SK-N-SH (cell line): Measurements from ENCODE around the gene CCNK. TPM values are rescaled to one million over a fixed set of nuclear protein-coding genes. Genes with fewer than 3 reads are reported as not detected.

Source experiments
- CTCF ChIA-PET: fragments of 300-600, 350-600 bp; formaldehyde crosslinking; extraction: SDS; loops from one replicate; lab custom pipeline; 2021; lab: Yijun Ruan, JAX
- POLR2A ChIA-PET: fragments of 350-600 bp; sonication (Branson Sonifier 250); formaldehyde crosslinking; extraction: SDS; loops from one replicate; lab custom pipeline; 2020; ENCODE audit warnings: antibody characterized with exemption, inconsistent platforms; lab: Yijun Ruan, JAX
- DNase-seq: peaks from one replicate; pipeline ENCODE4 v3.0.0; 2012
- H2AFZ ChIP-seq: fragments of 200-600 bp; sonication (generic); 2 replicates; pipeline ENCODE4 v1.8.1; 2016; ENCODE audit warnings: antibody characterized with exemption, mild to moderate bottlenecking, low read depth
- H3F3A ChIP-seq: fragments of 200-600 bp; sonication (generic); replicated peaks from 2 replicates; pipeline ENCODE3; 2016; ENCODE audit warnings: antibody characterized with exemption, mild to moderate bottlenecking; ENCODE audit not compliant: insufficient read depth
- H3K27ac ChIP-seq, 2 experiments: fragments of 200-500 bp in 1 of 2; fragments of 200-600 bp in 1 of 2; sonication (Bioruptor generic) in 1 of 2; sonication (generic), shearing (Covaris generic) in 1 of 2; 2 replicates each; pipeline versions ENCODE4 v1.5.1 to v1.6.1; 2014 to 2016; ENCODE audit warnings: low read depth in 2 of 2, inconsistent platforms in 1 of 2, low read length in 1 of 2, mild to moderate bottlenecking in 1 of 2, mixed read lengths in 1 of 2
- H3K27me3 ChIP-seq: fragments of 200-600 bp; sonication (generic), shearing (Covaris generic); 2 replicates; pipeline ENCODE4 v1.6.1; 2016; ENCODE audit warnings: mixed run types; ENCODE audit not compliant: insufficient read depth
- H3K36me3 ChIP-seq, 2 experiments: fragments of 200-500 bp in 1 of 2; fragments of 200-600 bp in 1 of 2; sonication (Bioruptor generic) in 1 of 2; sonication (generic) in 1 of 2; replicated peaks in 1 of 2; 2 replicates each; pipeline versions ENCODE3 to v1.5.1; 2014 to 2016; ENCODE audit warnings: low read length in 1 of 2, mild to moderate bottlenecking in 1 of 2; ENCODE audit not compliant: insufficient read depth in 2 of 2, control insufficient read depth in 1 of 2
- H3K4me1 ChIP-seq, 2 experiments: fragments of 200-500 bp in 1 of 2; fragments of 200-600 bp in 1 of 2; sonication (Bioruptor generic) in 1 of 2; sonication (generic), shearing (Covaris generic) in 1 of 2; 2 replicates each; pipeline versions ENCODE4 v1.5.1 to v1.6.1; 2014 to 2016; ENCODE audit warnings: low read depth in 1 of 2, low read length in 1 of 2, mixed run types in 1 of 2; ENCODE audit not compliant: insufficient read depth in 2 of 2, control insufficient read depth in 1 of 2
- H3K4me2 ChIP-seq: fragments of 200-600 bp; sonication (generic), shearing (Covaris generic); 2 replicates; pipeline ENCODE4 v1.6.1; 2017; ENCODE audit warnings: mixed run types
- H3K4me3 ChIP-seq, 2 experiments: fragments of 200-500 bp in 1 of 2; fragments of 200-600 bp in 1 of 2; sonication (Bioruptor generic) in 1 of 2; sonication (generic), shearing (Covaris generic) in 1 of 2; 2 replicates each; pipeline versions ENCODE4 v1.5.1 to v1.8.1; 2014 to 2016; ENCODE audit warnings: low read depth in 2 of 2, inconsistent platforms in 1 of 2, low read length in 1 of 2, mild to moderate bottlenecking in 1 of 2, mixed read lengths in 1 of 2, moderate library complexity in 1 of 2
- H3K79me2 ChIP-seq: fragments of 200-600 bp; sonication (generic); 2 replicates; pipeline ENCODE4 v1.8.1; 2017; ENCODE audit warnings: mild to moderate bottlenecking; ENCODE audit not compliant: insufficient read depth
- H3K9ac ChIP-seq: fragments of 200-600 bp; sonication (generic); 2 replicates; pipeline ENCODE4 v1.6.1; 2017; ENCODE audit warnings: mixed run types
- H3K9me2 ChIP-seq: fragments of 200-600 bp; sonication (generic); 2 replicates; pipeline ENCODE4 v1.6.1; 2017; ENCODE audit warnings: mixed run types
- H3K9me3 ChIP-seq: fragments of 200-600 bp; sonication (generic); 2 replicates; pipeline ENCODE4 v1.6.1; 2017; ENCODE audit warnings: mixed run types, mild to moderate bottlenecking, moderate library complexity
- H4K20me1 ChIP-seq: fragments of 200-600 bp; sonication (generic); 2 replicates; pipeline ENCODE4 v1.6.1; 2017; ENCODE audit warnings: mild to moderate bottlenecking, mixed run types; ENCODE audit not compliant: insufficient read depth
- FOSL2 ChIP-seq: IDR thresholded peaks from 2 replicates; pipeline ENCODE4 v1.4.0; 2012; ENCODE audit warnings: low read depth, mild to moderate bottlenecking, moderate library complexity, borderline replicate concordance
- FOXJ3 ChIP-seq: sonication (generic); formaldehyde crosslinking; IDR thresholded peaks from 2 replicates; pipeline ENCODE4 v1.5.1; 2020; ENCODE audit warnings: mild to moderate bottlenecking, missing genetic modification reagents
- GATA2 ChIP-seq: sonication (generic); formaldehyde crosslinking; IDR thresholded peaks from 2 replicates; pipeline ENCODE4 v1.5.0; 2020; ENCODE audit warnings: mild to moderate bottlenecking, missing genetic modification reagents
- IRF3 ChIP-seq: fragments of 150-350 bp; IDR thresholded peaks from 2 replicates; pipeline ENCODE4 v1.6.1; 2016; ENCODE audit warnings: mild to moderate bottlenecking, low read depth, low read length
- MAX ChIP-seq: IDR thresholded peaks from 2 replicates; pipeline ENCODE4 v1.4.0; 2012; ENCODE audit warnings: low read depth
- NRF1 ChIP-seq: IDR thresholded peaks from 2 replicates; pipeline ENCODE4 v1.6.1; 2012; ENCODE audit warnings: low read depth, mild to moderate bottlenecking, low read length
- PBX3 ChIP-seq: IDR thresholded peaks from 2 replicates; pipeline ENCODE4; 2012
- POLR2AphosphoS5 ChIP-seq: IDR thresholded peaks from 2 replicates; pipeline ENCODE4 v1.6.1; 2012; ENCODE audit warnings: low read depth, low read length
- RAD21 ChIP-seq: IDR thresholded peaks from 2 replicates; pipeline ENCODE4 v1.6.1; 2012; ENCODE audit warnings: mild to moderate bottlenecking, low read length
- RFX5 ChIP-seq: IDR thresholded peaks from 2 replicates; pipeline ENCODE4 v1.6.1; 2012; ENCODE audit warnings: mild to moderate bottlenecking, improper control_type of control experiment, low read length
- RXRA ChIP-seq: IDR thresholded peaks from 2 replicates; pipeline ENCODE4 v1.4.0; 2012; ENCODE audit warnings: low read depth, mild to moderate bottlenecking, borderline replicate concordance
- SIN3A ChIP-seq: IDR thresholded peaks from 2 replicates; pipeline ENCODE4 v1.6.1; 2012; ENCODE audit warnings: low read depth, mild to moderate bottlenecking, low read length, moderate library complexity, borderline replicate concordance
- TAF1 ChIP-seq: IDR thresholded peaks from 2 replicates; pipeline ENCODE4 v1.6.1; 2012; ENCODE audit warnings: low read depth, mild to moderate bottlenecking, low read length, moderate library complexity, borderline replicate concordance
- WGBS: methylation state at CpG from one replicate; pipeline ENCODE4 v1.1.6; 2017; ENCODE audit warnings: low lambda C conversion rate; 5-methylcytosine and 5-hydroxymethylcytosine counted together
- polyA plus RNA-seq, 3 experiments: library from polyadenylated mRNA; depleted of rRNA; stranded (reverse); fragments of >200 nt; gene quantifications; 2 replicates each; pipeline ENCODE4 v1.2.3, GENCODE V29; 2012
- TF ChIP-seq, protein P1 (sequence below): fragments of 150-350 bp; IDR thresholded peaks from 2 replicates; pipeline ENCODE4 v1.6.1; 2017; ENCODE audit warnings: antibody characterized with exemption, low read length, low read depth, borderline replicate concordance
- TF ChIP-seq, protein P2 (sequence below): IDR thresholded peaks from 2 replicates; pipeline ENCODE4 v1.6.1; 2012; ENCODE audit warnings: mild to moderate bottlenecking, low read depth, low read length, moderate library complexity

Gene CCNK
- polyA plus RNA-seq, 1 of the 3 experiments (the other 2 are of a cell fraction), result 14.6 TPM

DNA sequence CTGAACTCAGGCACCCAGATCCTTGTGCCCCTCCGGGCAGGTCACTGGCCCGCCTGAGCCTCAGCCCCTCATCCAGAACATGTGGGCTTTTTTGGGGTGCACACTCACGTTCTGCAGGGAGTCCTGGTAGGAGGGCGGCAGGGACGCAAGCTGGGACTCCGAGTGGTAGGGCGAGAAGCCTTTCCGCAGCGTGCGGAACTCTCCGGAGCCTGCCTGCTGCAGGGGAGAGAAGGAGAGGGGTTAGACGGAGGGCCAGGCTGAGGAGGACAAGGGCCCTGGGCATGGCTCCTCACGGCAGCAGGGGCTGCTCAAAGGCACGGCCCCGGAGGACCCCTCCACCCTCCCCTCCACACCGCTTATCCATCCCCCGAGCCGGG lies 40.8 kb downstream of the CCNK start:
- DNase-seq, result no peak
- no peak overlapping the region for H3K4me2 ChIP-seq
- no peak overlapping the region for H3K9ac ChIP-seq
- H3K4me3 ChIP-seq, result no peak overlapping the region
- H2AFZ ChIP-seq, result no peak overlapping the region
- H4K20me1 ChIP-seq, result peaks cover 6% of the 10 kb centered on the region; the same call in 1 of the 2 replicates
- no peaks in the 10 kb centered on the region for H3K27me3 ChIP-seq
- H3K9me3 ChIP-seq, result no peaks in the 10 kb centered on the region
- no peaks in the 10 kb centered on the region for H3K9me2 ChIP-seq
- TF ChIP-seq FOSL2 (no peak), GATA2 (CRISPR knock-in tag) (no peak), SIN3A (no peak), POLR2AphosphoS5 (no peak), NRF1 (no peak), PBX3 (no peak), RFX5 (no peak), TAF1 (no peak), MAX (no peak), IRF3 (no peak), FOXJ3 (CRISPR knock-in tag) (no peak), RXRA (no peak), RAD21 (no peak)
- TF ChIP-seq, protein P1, sequence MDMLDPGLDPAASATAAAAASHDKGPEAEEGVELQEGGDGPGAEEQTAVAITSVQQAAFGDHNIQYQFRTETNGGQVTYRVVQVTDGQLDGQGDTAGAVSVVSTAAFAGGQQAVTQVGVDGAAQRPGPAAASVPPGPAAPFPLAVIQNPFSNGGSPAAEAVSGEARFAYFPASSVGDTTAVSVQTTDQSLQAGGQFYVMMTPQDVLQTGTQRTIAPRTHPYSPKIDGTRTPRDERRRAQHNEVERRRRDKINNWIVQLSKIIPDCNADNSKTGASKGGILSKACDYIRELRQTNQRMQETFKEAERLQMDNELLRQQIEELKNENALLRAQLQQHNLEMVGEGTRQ, result no peak
- TF ChIP-seq, protein P2, sequence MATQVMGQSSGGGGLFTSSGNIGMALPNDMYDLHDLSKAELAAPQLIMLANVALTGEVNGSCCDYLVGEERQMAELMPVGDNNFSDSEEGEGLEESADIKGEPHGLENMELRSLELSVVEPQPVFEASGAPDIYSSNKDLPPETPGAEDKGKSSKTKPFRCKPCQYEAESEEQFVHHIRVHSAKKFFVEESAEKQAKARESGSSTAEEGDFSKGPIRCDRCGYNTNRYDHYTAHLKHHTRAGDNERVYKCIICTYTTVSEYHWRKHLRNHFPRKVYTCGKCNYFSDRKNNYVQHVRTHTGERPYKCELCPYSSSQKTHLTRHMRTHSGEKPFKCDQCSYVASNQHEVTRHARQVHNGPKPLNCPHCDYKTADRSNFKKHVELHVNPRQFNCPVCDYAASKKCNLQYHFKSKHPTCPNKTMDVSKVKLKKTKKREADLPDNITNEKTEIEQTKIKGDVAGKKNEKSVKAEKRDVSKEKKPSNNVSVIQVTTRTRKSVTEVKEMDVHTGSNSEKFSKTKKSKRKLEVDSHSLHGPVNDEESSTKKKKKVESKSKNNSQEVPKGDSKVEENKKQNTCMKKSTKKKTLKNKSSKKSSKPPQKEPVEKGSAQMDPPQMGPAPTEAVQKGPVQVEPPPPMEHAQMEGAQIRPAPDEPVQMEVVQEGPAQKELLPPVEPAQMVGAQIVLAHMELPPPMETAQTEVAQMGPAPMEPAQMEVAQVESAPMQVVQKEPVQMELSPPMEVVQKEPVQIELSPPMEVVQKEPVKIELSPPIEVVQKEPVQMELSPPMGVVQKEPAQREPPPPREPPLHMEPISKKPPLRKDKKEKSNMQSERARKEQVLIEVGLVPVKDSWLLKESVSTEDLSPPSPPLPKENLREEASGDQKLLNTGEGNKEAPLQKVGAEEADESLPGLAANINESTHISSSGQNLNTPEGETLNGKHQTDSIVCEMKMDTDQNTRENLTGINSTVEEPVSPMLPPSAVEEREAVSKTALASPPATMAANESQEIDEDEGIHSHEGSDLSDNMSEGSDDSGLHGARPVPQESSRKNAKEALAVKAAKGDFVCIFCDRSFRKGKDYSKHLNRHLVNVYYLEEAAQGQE, result no peak
- ChIA-PET POLR2A (no interaction called here), CTCF (interaction anchor here (0.7 to 4.3 kb wide), 2 partner anchors 105 to 208 kb away, joined by 3 to 28 read pairs; no protein-coding TSS in a partner anchor)
- H3K79me2 ChIP-seq, result peaks cover 32% of the 10 kb centered on the region; the same call in 1 of the 2 replicates
- H3K4me1 ChIP-seq, result peaks cover 11 to 54% of the 10 kb centered on the region in 2 experiments; a peak in 3 of 4 replicates
- no peak overlapping the region for H3K27ac ChIP-seq
- H3F3A ChIP-seq, result no peaks in the 10 kb centered on the region
- 97% methylated on average over 15 of the region's 18 CpGs for WGBS
- peaks cover 0 to 4% of the 10 kb centered on the region in 2 experiments for H3K36me3 ChIP-seq
